ENCODE measurements around the gene CDS2.
A peak's percentile ranks its signal among the peaks of the same experiment; 100 is the strongest.

The CDS2 gene

GRCh38 chr20:5122873-5123260 lies 3.9 kb upstream of the CDS2 start:
- Histone ChIP-seq H4K8ac (ENCODE audit: low read length) (no peak overlapping the region), H2BK15ac (ENCODE audit: low read depth, poor library complexity, severe bottlenecking) (no peak overlapping the region), H3K4me3 (ENCODE audit: insufficient read depth in 1 of 2, low read depth in 1 of 2, low read length in 2 of 2) (no peak overlapping the region), H2BK120ac (ENCODE audit: low read depth, low read length) (no peak overlapping the region), H3K79me1 (replicated peaks; ENCODE audit: low read length, poor library complexity, severe bottlenecking) (peaks cover 11% of the 10 kb centered on the region), H3K18ac (ENCODE audit: low read depth in 1 of 2, low read length in 2 of 2) (no peak overlapping the region), H3K9ac (ENCODE audit: low read length) (peak overlapping the region; percentile 7), H4K91ac (ENCODE audit: low read length) (no peak overlapping the region), H2AK5ac (ENCODE audit: low read length, severe bottlenecking) (no peak overlapping the region), H3K4ac (ENCODE audit: low read depth in 1 of 2, low read length in 2 of 2) (no peak overlapping the region), H3K23ac (ENCODE audit: low read length in 2 of 2) (no peak overlapping the region), H3K4me2 (ENCODE audit: low read length, poor library complexity, severe bottlenecking) (no peak overlapping the region), H2BK5ac (ENCODE audit: low read depth, low read length, poor library complexity, severe bottlenecking) (no peak overlapping the region), H3K14ac (ENCODE audit: low read length in 2 of 2) (no peak overlapping the region), H3K9me3 (ENCODE audit: control insufficient read depth, low read length) (no peaks in the 10 kb centered on the region), H3K36me3 (ENCODE audit: control insufficient read depth in 1 of 2, insufficient read depth in 2 of 2, low read depth in 1 of 2, low read length in 2 of 2) (peaks cover 0 to 7% of the 10 kb centered on the region in 2 experiments), H2BK12ac (ENCODE audit: low read length in 2 of 2) (no peak overlapping the region), H3K27me3 (ENCODE audit: control insufficient read depth in 1 of 2, insufficient read depth in 1 of 2, low read length in 2 of 2) (no peaks in the 10 kb centered on the region), H2AFZ (ENCODE audit: low read depth, low read length) (no peak overlapping the region), H3K27ac (ENCODE audit: low read length, poor library complexity, severe bottlenecking) (no peak overlapping the region), H3K4me1 (ENCODE audit: control insufficient read depth, insufficient read depth, low read depth, low read length) (peaks cover 10% of the 10 kb centered on the region)
- DNase-seq: no peak
- WGBS: 83% methylated on average over 1 of the region's 1 CpG

GRCh38 chr20:5127204-5127858 lies 523 bp downstream of the CDS2 start:
- peak; percentile 66 for DNase-seq
- H3K27ac ChIP-seq (ENCODE audit: low read length, poor library complexity, severe bottlenecking): peak overlapping the region; percentile 43
- no peak overlapping the region for H2BK5ac ChIP-seq (ENCODE audit: low read depth, low read length, poor library complexity, severe bottlenecking)
- peaks cover 22% of the 10 kb centered on the region for H3K79me1 ChIP-seq (replicated peaks; ENCODE audit: low read length, poor library complexity, severe bottlenecking)
- peak overlapping the region in 1 of 2 experiments; percentile 77 for H2BK12ac ChIP-seq (ENCODE audit: low read length in 2 of 2)
- peak overlapping the region; percentile 82 to 98 for H3K18ac ChIP-seq (ENCODE audit: low read depth in 1 of 2, low read length in 2 of 2)
- H3K4me2 ChIP-seq (ENCODE audit: low read length, poor library complexity, severe bottlenecking): peak overlapping the region; percentile 74
- peak overlapping the region; percentile 93 for H3K9ac ChIP-seq (ENCODE audit: low read length)
- WGBS: under 1% methylated on average over 39 of the region's 44 CpGs
- peak overlapping the region in 1 of 2 experiments; percentile 100 for H3K14ac ChIP-seq (ENCODE audit: low read length in 2 of 2)
- no peaks in the 10 kb centered on the region for H3K27me3 ChIP-seq (ENCODE audit: control insufficient read depth in 1 of 2, insufficient read depth in 1 of 2, low read length in 2 of 2)
- H2AFZ ChIP-seq (ENCODE audit: low read depth, low read length): peak overlapping the region; percentile 99
- H3K4me1 ChIP-seq (ENCODE audit: control insufficient read depth, insufficient read depth, low read depth, low read length): peaks cover 6% of the 10 kb centered on the region
- H2BK15ac ChIP-seq (ENCODE audit: low read depth, poor library complexity, severe bottlenecking): peak overlapping the region; percentile 75
- peak overlapping the region; percentile 88 to 97 for H3K4me3 ChIP-seq (ENCODE audit: insufficient read depth in 1 of 2, low read depth in 1 of 2, low read length in 2 of 2)
- H2BK120ac ChIP-seq (ENCODE audit: low read depth, low read length): peak overlapping the region; percentile 21
- no peaks in the 10 kb centered on the region for H3K9me3 ChIP-seq (ENCODE audit: control insufficient read depth, low read length)
- H3K23ac ChIP-seq (ENCODE audit: low read length in 2 of 2): peak overlapping the region in 1 of 2 experiments; percentile 86
- peak overlapping the region; percentile 12 to 80 for H3K4ac ChIP-seq (ENCODE audit: low read depth in 1 of 2, low read length in 2 of 2)
- peak overlapping the region; percentile 71 for H4K8ac ChIP-seq (ENCODE audit: low read length)
- H3K36me3 ChIP-seq (ENCODE audit: control insufficient read depth in 1 of 2, insufficient read depth in 2 of 2, low read depth in 1 of 2, low read length in 2 of 2): peaks cover 0 to 4% of the 10 kb centered on the region in 2 experiments
- peak overlapping the region; percentile 52 for H4K91ac ChIP-seq (ENCODE audit: low read length)
- no peak overlapping the region for H2AK5ac ChIP-seq (ENCODE audit: low read length, severe bottlenecking)

- H2BK12ac ChIP-seq (ENCODE audit: low read length in 2 of 2): no peak overlapping the region
- peak overlapping the region in 1 of 2 experiments; percentile 16 for H3K4ac ChIP-seq (ENCODE audit: low read depth in 1 of 2, low read length in 2 of 2)
- no peaks in the 10 kb centered on the region for H3K27me3 ChIP-seq (ENCODE audit: control insufficient read depth in 1 of 2, insufficient read depth in 1 of 2, low read length in 2 of 2)
- peak overlapping the region; percentile 19 for H2BK120ac ChIP-seq (ENCODE audit: low read depth, low read length)
- no peak overlapping the region for H2AK5ac ChIP-seq (ENCODE audit: low read length, severe bottlenecking)
- peak overlapping the region; percentile 74 for H3K4me2 ChIP-seq (ENCODE audit: low read length, poor library complexity, severe bottlenecking)
- H3K18ac ChIP-seq (ENCODE audit: low read depth in 1 of 2, low read length in 2 of 2): no peak overlapping the region
- H2BK15ac ChIP-seq (ENCODE audit: low read depth, poor library complexity, severe bottlenecking): no peak overlapping the region
- H3K9ac ChIP-seq (ENCODE audit: low read length): peak overlapping the region; percentile 93
- peaks cover 0 to 2% of the 10 kb centered on the region in 2 experiments for H3K36me3 ChIP-seq (ENCODE audit: control insufficient read depth in 1 of 2, insufficient read depth in 2 of 2, low read depth in 1 of 2, low read length in 2 of 2)
- H3K9me3 ChIP-seq (ENCODE audit: control insufficient read depth, low read length): no peaks in the 10 kb centered on the region
- WGBS: 79% methylated on average over 5 of the region's 6 CpGs
- H3K79me1 ChIP-seq (replicated peaks; ENCODE audit: low read length, poor library complexity, severe bottlenecking): peaks cover 24% of the 10 kb centered on the region
- H2BK5ac ChIP-seq (ENCODE audit: low read depth, low read length, poor library complexity, severe bottlenecking): no peak overlapping the region
- peak overlapping the region; percentile 80 for H4K8ac ChIP-seq (ENCODE audit: low read length)
- H3K27ac ChIP-seq (ENCODE audit: low read length, poor library complexity, severe bottlenecking): peak overlapping the region; percentile 30
- peaks cover 6% of the 10 kb centered on the region for H3K4me1 ChIP-seq (ENCODE audit: control insufficient read depth, insufficient read depth, low read depth, low read length)
- no peak overlapping the region for H4K91ac ChIP-seq (ENCODE audit: low read length)
- peak; percentile 13 for DNase-seq
- H3K23ac ChIP-seq (ENCODE audit: low read length in 2 of 2): no peak overlapping the region
- H2AFZ ChIP-seq (ENCODE audit: low read depth, low read length): no peak overlapping the region
- H3K4me3 ChIP-seq (ENCODE audit: insufficient read depth in 1 of 2, low read depth in 1 of 2, low read length in 2 of 2): peak overlapping the region; percentile 88 to 97
- no peak overlapping the region for H3K14ac ChIP-seq (ENCODE audit: low read length in 2 of 2)
Measured at GRCh38 chr20:5127859-5128424, 1.1 kb downstream of the CDS2 start.

GRCh38 chr20:5128886-5129285 lies 2.1 kb downstream of the CDS2 start:
- H2AFZ ChIP-seq (ENCODE audit: low read depth, low read length): no peak overlapping the region
- H3K27ac ChIP-seq (ENCODE audit: low read length, poor library complexity, severe bottlenecking): no peak overlapping the region
- H3K9me3 ChIP-seq (ENCODE audit: control insufficient read depth, low read length): no peaks in the 10 kb centered on the region
- DNase-seq: peak; percentile 18
- no peaks in the 10 kb centered on the region for H3K36me3 ChIP-seq (ENCODE audit: control insufficient read depth in 1 of 2, insufficient read depth in 2 of 2, low read depth in 1 of 2, low read length in 2 of 2)
- H2AK5ac ChIP-seq (ENCODE audit: low read length, severe bottlenecking): no peak overlapping the region
- no peak overlapping the region for H4K8ac ChIP-seq (ENCODE audit: low read length)
- H2BK120ac ChIP-seq (ENCODE audit: low read depth, low read length): no peak overlapping the region
- no peak overlapping the region for H2BK15ac ChIP-seq (ENCODE audit: low read depth, poor library complexity, severe bottlenecking)
- H3K4me1 ChIP-seq (ENCODE audit: control insufficient read depth, insufficient read depth, low read depth, low read length): peaks cover 6% of the 10 kb centered on the region
- WGBS: 85% methylated on average over 5 of the region's 6 CpGs
- peak overlapping the region; percentile 93 for H3K9ac ChIP-seq (ENCODE audit: low read length)
- no peak overlapping the region for H3K18ac ChIP-seq (ENCODE audit: low read depth in 1 of 2, low read length in 2 of 2)
- peaks cover 26% of the 10 kb centered on the region for H3K79me1 ChIP-seq (replicated peaks; ENCODE audit: low read length, poor library complexity, severe bottlenecking)
- no peak overlapping the region for H3K4ac ChIP-seq (ENCODE audit: low read depth in 1 of 2, low read length in 2 of 2)
- H3K23ac ChIP-seq (ENCODE audit: low read length in 2 of 2): no peak overlapping the region
- H3K4me3 ChIP-seq (ENCODE audit: insufficient read depth in 1 of 2, low read depth in 1 of 2, low read length in 2 of 2): no peak overlapping the region
- no peak overlapping the region for H2BK12ac ChIP-seq (ENCODE audit: low read length in 2 of 2)
- no peak overlapping the region for H3K4me2 ChIP-seq (ENCODE audit: low read length, poor library complexity, severe bottlenecking)
- no peaks in the 10 kb centered on the region for H3K27me3 ChIP-seq (ENCODE audit: control insufficient read depth in 1 of 2, insufficient read depth in 1 of 2, low read length in 2 of 2)
- H3K14ac ChIP-seq (ENCODE audit: low read length in 2 of 2): no peak overlapping the region
- no peak overlapping the region for H2BK5ac ChIP-seq (ENCODE audit: low read depth, low read length, poor library complexity, severe bottlenecking)
- H4K91ac ChIP-seq (ENCODE audit: low read length): no peak overlapping the region

All from mesenchymal stem cell (in vitro differentiated cells and primary cell).